HG03139 (cell line): ENCODE measurements around the gene YY1.

Experiments
- ATAC-seq: cut with Tn5 transposase; IDR thresholded peaks from one replicate; pipeline ENCODE4 v1.9.1; 2021; ENCODE audit not compliant: unreplicated experiment

Gene YY1

DNA sequence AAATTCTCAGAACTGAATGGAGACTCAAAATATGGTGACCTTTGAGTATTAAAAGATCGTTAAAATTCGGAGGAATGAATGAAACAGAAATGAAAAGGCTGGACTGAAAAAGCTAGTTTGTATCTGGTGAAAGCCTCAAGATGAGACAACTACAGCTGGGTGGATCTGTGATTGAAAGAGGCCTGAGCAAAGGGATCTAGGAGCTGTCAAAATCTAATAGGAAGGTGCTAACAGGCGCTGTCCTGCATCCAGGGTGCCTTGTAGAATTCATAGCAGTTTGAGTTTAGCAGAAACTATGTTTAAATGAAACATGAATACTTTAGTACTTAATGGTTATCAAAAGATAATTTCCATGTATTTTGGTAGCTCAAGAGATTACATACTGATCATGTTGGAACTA is 2.3 kb downstream of the YY1 start:
- no peak for ATAC-seq

GRCh38 chr14:100243020-100243419 is 4.1 kb downstream of the YY1 start:
- no peak for ATAC-seq

DNA sequence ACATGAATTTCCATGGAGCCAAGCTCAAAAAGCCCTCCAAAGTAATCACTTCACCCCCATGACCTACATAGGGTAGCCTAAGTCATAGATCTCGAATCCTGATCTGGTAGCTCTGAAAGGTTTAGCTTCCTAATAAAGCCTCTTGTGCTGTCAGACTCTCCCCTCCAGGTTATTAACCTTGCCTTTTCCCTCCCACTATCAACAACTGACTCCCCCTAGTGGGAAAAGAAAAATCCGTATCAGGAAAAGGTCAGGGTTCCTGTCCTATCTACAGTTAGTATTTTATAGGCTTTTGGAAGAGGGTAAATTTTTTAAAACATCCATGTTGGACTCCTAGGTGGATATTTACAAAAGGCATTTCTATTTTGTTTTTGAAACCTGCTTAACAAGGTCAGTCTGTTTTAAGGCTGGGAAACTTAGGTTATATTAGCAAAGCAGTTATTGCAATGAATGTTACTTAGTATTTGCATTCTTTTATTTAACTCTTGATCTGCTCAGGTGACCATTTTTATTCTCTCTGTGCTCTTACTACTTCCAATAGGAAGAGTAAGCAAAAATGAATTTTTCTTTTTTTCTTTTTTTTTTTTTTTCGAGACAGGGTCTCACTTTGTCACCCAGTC is 8.0 kb downstream of the YY1 start:
- ATAC-seq: no peak

DNA sequence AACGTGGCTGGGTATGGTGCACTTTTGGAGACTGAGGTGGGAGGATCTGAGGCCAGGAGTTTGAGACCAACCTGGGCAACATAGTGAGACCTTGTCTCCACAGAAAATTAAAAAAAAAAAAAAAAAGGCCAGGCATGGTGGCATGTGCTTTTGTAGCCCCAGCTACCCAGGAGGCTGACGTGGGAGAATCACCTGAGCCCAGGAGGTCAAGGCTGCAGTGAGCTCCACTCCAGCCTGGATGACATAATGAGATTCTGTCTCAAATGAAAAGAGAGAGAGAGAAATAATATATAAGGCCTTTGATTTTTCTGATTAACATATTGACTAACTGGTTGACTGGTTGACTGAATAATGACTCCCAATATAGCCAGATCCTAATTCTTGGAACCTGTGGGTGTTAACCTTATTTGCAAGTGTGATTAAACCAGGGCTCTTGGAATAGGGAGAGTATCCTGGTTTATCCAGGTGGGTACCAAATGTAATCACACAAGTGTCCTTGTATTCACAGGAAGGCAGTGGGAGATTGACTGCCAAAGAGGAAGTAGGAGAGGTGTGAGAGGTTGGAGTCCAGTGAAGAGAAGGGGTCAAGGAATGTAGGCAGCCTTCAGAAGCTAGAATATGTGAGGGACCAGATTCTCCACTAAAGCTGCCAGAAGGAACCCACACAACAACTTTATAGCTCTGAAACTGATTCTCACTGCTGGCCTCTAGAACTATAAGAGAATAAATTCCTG is 12.0 kb downstream of the YY1 start:
- ATAC-seq: no peak

DNA sequence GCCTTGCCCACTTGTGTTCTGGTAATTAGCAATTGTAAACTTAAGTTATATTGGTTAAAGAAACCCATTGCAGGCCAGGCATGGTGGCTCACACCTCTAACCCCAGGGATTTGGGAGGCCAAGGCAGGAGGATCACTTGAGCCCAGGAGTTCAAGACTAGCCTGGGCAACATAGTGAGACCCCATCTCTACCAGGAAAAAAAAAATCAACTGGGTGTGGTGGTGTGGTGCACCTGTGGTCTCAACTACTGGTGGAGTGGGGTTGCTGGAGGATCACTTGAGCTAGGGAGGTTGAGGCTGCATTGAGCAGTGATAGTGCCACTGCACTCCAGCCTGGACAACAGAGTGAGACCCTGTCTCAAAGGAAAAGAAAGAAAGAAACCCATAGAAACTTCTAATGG is 13.7 kb downstream of the YY1 start:
- ATAC-seq: no peak

DNA sequence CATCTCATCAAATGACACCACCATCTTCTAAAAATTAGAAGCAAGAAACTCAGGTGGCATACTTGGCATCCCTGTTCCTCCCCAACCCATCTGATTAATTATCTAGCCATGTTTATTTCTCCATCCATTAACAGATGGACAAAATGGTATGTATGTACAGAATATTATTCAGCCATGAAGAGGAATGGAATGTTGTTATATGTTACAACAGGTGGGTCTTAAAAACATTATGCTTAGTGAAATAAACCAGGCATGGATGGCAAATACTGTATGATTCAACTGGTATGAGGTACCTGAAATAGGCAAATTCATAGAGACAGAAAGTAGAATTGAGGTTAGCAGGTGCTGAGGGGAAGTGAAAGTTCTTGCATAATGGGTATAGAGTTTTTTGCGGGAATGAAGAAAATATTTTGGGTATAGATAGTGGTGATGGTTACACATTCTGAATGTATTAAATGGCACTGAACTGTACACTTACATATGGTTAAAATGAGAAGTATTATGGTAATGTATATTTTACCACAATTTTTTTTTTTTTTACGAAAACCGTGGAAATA is 17.5 kb downstream of the YY1 start:
- ATAC-seq: peak; percentile 65

DNA sequence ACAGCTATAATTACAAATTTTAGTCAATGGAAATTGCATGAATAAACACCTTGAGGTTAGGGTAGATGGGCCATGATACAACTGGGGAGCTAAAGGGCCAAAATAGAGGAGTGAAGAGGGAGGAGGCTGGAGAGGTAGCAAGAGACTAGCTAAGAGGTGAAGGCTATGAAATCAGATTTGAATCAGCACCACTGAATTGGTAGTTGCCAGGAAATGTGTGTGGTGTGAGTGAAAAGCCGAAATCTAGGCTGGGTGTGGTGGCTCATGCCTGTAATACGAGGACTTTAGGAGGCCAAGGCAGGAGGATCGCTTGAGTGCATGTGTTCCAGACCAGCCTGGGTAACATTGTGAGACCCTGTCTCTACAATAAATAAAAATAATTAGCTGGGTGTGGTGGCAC is 22.7 kb downstream of the YY1 start:
- ATAC-seq: no peak

DNA sequence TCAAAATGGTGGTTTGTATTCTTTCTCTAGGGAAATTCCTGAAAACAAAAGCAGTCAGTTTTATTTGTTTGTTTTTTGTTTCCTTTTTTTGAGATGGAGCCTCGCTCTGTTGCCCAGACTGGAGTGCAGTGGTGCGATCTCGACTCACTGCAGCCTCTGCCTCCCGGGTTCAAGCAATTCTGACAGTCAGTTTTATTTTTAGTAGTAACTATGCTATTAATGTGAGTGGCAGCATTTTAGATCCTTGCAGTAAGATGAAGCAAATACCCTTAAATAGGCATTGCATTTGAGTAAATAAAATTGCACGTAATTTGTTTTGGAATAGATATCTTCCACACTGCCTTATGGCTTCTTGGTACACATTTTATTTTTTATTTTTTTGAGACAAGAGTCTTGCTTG is 23.6 kb downstream of the YY1 start:
- no peak for ATAC-seq

GRCh38 chr14:100263141-100263540 is 24.2 kb downstream of the YY1 start:
- no peak for ATAC-seq

- ATAC-seq: no peak
Observed at GRCh38 chr14:100267990-100268389, 29.0 kb downstream of the YY1 start.

GRCh38 chr14:100268591-100269207 is 29.8 kb downstream of the YY1 start:
- ATAC-seq: no peak

- ATAC-seq: no peak
Observed at GRCh38 chr14:100271247-100271939, 32.4 kb downstream of the YY1 start.

GRCh38 chr14:100274250-100274649 is 35.3 kb downstream of the YY1 start:
- no peak for ATAC-seq

GRCh38 chr14:100275214-100275613 is 36.3 kb downstream of the YY1 start:
- ATAC-seq: no peak

GRCh38 chr14:100278702-100279101 is 39.8 kb downstream of the YY1 start:
- ATAC-seq: no peak

DNA sequence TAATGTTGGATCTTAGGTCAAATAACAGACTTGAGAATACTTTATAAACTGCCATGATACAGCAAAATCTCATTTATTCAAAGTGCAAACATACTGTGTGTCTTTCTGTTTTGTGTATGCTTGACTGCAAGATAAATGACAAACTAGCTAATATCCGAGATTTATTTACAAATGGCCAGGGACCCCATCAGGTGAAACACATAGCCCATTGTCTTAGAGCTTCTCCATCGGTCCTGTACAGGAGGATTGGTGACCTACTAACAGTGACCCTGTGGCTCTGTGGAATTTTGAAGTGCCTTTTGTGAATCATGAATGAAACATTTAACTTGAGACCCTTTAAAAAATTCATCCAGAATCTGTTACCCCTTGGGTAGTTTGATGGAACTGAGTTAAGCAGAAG is 40.2 kb downstream of the YY1 start:
- ATAC-seq: no peak

- no peak for ATAC-seq
Observed at GRCh38 chr14:100279563-100279962, 40.6 kb downstream of the YY1 start.

GRCh38 chr14:100281286-100282082 is 42.5 kb downstream of the YY1 start:
- ATAC-seq: no peak

DNA sequence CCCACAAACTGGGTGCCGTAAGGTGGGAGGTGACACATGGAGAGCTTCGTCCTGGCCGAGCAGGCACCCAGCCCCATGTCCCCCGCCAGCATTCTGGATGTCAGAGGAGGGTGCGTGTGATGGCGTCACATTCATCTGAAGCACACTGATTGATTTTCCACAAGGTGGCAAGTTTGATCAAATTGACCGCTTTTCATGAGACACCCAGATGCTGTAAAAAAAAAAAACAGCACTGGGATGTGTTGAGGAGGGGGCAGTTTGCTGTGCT is 43.1 kb downstream of the YY1 start:
- ATAC-seq: no peak

- no peak for ATAC-seq
Observed at GRCh38 chr14:100282766-100283419, 43.9 kb downstream of the YY1 start.
